Duodenal mucosa (tissue), 2 donors: Measurements from ENCODE around the gene ARHGEF35.
"Not testable (repeated sequence)": the region's sequence is repeated elsewhere in the genome, so short reads cannot be mapped to it uniquely, and the experiment has no call there.

ENCODE experiments used
- H3K27ac ChIP-seq: one replicate; pipeline ENCODE4 v1.7.0; 2013; ENCODE audit warnings: low read depth, low read length
- H3K27me3 ChIP-seq, 2 donors: one replicate each; pipeline ENCODE4 v1.7.0; 2013; ENCODE audit warnings: low read length in 2 of 2, control low read depth in 1 of 2; ENCODE audit not compliant: insufficient read depth in 2 of 2, control insufficient read depth in 1 of 2
- H3K36me3 ChIP-seq, 2 donors: one replicate each; pipeline ENCODE4 v1.7.0; 2013; ENCODE audit warnings: low read length in 2 of 2, control low read depth in 1 of 2; ENCODE audit not compliant: insufficient read depth in 2 of 2, control insufficient read depth in 1 of 2
- H3K4me1 ChIP-seq, 2 donors: one replicate each; pipeline ENCODE4 v1.7.0; 2013; ENCODE audit warnings: low read length in 2 of 2, control low read depth in 1 of 2; ENCODE audit not compliant: insufficient read depth in 2 of 2, control insufficient read depth in 1 of 2
- H3K4me3 ChIP-seq, 2 donors: one replicate each; pipeline ENCODE4 v1.7.0; 2013; ENCODE audit warnings: low read length in 2 of 2, low read depth in 1 of 2
- H3K9ac ChIP-seq, 2 donors: one replicate each; pipeline ENCODE4 v1.7.0; 2013; ENCODE audit warnings: low read length in 2 of 2, low read depth in 1 of 2
- H3K9me3 ChIP-seq, 2 donors: one replicate each; pipeline ENCODE4 v1.7.0; 2013; ENCODE audit warnings: low read length in 2 of 2, control low read depth in 1 of 2; ENCODE audit not compliant: control insufficient read depth in 1 of 2

ARHGEF35 gene

DNA sequence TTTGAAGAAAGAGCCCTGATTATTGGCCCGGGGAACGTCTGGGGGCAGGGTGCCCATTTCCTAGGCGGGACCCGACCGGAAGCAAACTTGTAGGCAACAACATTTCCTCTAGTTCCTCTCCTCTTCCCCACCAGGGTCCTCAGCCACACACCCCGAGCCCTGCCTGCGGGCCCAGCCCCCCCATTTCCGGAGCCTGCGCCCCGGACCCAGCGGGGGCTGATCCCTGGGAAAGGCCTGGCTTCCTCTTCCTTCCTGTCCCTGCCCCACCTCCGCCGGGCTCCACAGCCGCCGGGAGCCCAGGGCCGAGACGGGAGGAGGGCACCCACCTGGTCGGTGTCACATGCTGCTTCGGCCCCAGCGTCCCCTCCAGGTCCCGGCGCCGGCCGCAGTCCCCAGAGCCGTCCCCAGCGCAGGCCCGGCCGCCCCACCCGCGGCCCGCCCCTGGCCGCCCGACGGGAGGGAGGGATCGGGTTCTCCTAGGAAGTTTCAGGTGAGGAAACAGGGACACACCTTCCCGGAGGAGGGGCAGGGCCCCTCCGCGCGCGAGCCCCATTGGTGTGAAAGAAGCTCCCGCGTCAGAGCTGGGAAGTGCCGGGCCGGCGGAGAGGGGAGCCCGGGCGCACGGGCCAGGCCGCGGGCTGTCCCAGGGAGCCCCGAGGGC is at the start of gene ARHGEF35:
Gene ARHGEF35, minus strand, starts transcription at position 622 of the 661 bp plus-strand sequence. CDS start 7,450 bp downstream, outside the sequence.
- H3K36me3 ChIP-seq, H3K4me3 ChIP-seq, H3K27ac ChIP-seq, H3K9me3 ChIP-seq, H3K27me3 ChIP-seq, H3K9ac ChIP-seq, H3K4me1 ChIP-seq: not testable (repeated sequence)

DNA sequence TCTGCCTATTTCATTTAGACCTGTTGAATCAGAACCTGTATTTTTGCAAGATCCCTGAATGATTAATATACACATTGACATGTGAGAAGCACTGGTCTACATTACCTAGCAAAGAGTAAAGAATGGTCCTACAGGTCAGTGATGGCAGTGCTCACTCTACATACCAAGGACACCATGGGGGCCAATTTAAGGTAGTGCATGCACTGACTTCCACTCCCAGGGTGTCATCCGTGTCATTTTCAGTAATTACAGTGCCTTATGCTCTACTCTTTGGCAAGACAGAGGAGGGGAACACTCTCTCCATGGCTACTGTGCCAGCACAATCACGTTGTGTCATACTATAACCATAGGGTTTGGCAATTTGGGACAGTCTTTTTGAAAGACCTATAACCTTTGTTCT is 49.7 kb upstream of the ARHGEF35 start:
- not testable (repeated sequence) for H3K27me3 ChIP-seq, H3K9ac ChIP-seq, H3K36me3 ChIP-seq, H3K4me1 ChIP-seq, H3K4me3 ChIP-seq, H3K27ac ChIP-seq, H3K9me3 ChIP-seq

DNA sequence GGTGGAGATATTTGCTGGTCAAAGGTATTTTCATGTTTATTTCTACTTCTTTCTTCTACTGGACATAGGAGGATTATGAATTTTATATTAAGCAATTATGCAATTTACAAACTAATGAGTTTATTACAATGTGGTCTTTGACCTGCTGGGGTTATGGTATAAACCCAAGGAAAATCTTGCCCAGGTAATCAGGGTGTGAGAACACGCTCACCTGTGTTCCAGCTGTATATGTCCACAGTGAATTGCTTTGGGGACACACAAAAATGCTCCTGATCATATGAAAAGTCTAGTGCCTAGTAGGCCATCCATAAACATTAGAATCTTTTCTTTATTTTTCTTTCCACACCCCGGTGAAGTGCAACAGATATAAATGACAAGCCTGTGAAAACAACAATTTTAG is 43.7 kb upstream of the ARHGEF35 start, which contains the start of gene OR2A42:
Gene OR2A42, minus strand, starts transcription at position 241 of the 400 bp plus-strand sequence. CDS start 6,762 bp downstream, outside the sequence.
- not testable (repeated sequence) for H3K27ac ChIP-seq, H3K27me3 ChIP-seq, H3K9me3 ChIP-seq, H3K9ac ChIP-seq, H3K36me3 ChIP-seq, H3K4me1 ChIP-seq, H3K4me3 ChIP-seq

DNA sequence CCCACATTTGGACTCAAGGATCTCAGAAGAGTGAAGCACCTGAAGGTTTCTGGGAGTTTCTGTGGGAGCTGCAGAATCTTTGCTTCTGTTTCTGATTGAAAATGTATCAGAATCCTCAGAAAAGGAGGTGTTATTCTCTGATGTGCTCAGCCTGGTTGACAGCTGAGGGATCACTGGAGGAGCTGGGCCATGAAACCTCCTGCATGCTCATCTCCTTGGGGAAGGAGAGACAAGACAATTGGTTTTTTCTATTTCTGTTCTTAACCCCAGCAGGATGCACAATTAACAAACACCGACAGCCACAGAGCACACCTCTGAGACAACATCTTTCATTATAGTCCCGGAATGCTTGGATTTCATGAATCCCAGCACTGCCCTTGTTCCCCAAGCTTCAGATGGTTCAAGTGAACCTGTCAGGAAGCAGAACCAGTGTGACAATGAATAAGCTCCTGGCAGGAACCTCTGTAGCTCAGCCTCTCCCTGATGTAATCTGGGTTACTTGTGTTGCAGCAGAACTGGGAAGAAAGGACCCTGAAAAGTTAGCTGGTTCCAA is 43.0 kb upstream of the ARHGEF35 start:
- H3K36me3 ChIP-seq, H3K4me1 ChIP-seq, H3K4me3 ChIP-seq, H3K9ac ChIP-seq, H3K9me3 ChIP-seq, H3K27me3 ChIP-seq, H3K27ac ChIP-seq: not testable (repeated sequence)

DNA sequence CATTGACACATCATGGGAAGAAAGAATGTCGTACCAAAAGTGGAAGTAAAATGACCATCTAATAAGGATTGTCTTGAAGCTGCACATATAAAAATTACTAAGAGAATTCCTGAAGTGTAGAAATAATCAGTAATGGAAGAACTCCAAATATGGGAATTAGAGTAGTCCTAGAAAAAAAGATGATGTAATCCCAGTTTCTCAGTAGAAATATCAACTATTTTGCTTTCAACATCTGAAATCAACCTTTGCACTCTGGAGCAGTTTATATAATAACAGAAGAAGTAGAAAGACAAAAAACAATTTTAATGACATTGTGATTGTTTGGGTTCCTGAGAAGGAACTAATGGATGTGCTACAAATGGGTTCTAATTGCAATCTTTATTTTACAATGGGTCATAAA is 37.4 kb upstream of the ARHGEF35 start:
- not testable (repeated sequence) for H3K9ac ChIP-seq, H3K4me3 ChIP-seq, H3K36me3 ChIP-seq, H3K4me1 ChIP-seq, H3K27ac ChIP-seq, H3K27me3 ChIP-seq, H3K9me3 ChIP-seq

DNA sequence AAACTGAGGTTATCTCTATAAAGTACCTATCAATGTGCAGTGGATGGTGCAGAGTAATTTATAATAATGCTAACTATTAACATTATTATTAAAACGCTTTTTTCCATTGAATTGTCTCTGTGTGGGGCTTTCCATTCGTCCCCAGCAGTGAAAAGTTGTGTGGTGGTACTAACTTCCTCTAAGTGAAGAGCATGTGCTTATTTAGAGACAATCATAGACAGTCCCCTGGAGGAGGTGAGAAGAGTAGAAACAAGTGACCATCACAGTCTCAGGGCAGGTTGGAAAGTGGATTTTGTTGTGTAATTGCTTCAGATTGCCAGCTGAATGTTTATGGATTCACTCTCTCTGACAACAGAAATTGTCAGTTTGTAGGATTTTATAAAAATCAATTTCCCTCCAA is 35.4 kb upstream of the ARHGEF35 start:
- H3K4me1 ChIP-seq, H3K36me3 ChIP-seq, H3K9me3 ChIP-seq, H3K27ac ChIP-seq, H3K4me3 ChIP-seq, H3K9ac ChIP-seq, H3K27me3 ChIP-seq: not testable (repeated sequence)

DNA sequence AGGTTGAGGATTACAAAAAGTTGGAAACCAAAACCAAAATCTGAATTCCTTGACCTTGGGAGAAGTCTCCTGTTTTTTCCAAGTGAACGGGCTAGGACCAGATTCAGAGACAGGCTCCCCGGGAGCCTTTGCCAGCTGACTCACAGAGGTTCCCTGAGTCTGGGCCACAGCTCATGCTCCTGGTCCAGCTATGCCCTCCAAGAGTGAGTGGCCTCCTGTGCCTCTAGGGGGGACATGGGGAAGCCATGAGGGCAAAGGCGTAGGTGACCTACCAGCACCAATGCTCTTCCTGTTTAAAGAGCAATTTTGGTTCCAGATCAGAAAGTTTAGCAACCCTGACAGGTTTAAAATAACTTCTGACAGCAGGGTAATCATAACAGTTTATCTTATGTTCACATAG is 33.2 kb upstream of the ARHGEF35 start:
- H3K27me3 ChIP-seq, H3K36me3 ChIP-seq, H3K9ac ChIP-seq, H3K4me3 ChIP-seq, H3K4me1 ChIP-seq, H3K27ac ChIP-seq, H3K9me3 ChIP-seq: not testable (repeated sequence)

DNA sequence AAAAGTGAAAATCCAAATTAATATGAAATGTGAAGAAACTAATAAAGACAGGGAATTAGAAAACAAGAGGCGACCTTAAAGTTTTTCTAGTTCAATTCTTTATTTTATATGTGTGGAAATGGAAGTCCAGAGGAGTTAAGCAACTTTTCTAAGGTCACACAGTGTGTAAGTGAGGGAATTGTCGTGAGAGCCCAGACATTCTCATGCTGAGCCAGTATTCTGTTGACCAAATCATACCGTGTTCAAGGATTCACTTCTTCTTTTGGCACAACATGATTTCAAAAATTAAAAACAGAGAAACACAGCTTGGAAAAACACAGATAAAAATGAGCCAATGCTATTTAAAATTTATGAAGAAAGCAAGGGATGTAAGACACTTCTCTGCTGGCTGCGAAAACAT is 31.2 kb upstream of the ARHGEF35 start:
- H3K36me3 ChIP-seq, H3K4me3 ChIP-seq, H3K27ac ChIP-seq, H3K27me3 ChIP-seq, H3K4me1 ChIP-seq, H3K9me3 ChIP-seq, H3K9ac ChIP-seq: not testable (repeated sequence)

DNA sequence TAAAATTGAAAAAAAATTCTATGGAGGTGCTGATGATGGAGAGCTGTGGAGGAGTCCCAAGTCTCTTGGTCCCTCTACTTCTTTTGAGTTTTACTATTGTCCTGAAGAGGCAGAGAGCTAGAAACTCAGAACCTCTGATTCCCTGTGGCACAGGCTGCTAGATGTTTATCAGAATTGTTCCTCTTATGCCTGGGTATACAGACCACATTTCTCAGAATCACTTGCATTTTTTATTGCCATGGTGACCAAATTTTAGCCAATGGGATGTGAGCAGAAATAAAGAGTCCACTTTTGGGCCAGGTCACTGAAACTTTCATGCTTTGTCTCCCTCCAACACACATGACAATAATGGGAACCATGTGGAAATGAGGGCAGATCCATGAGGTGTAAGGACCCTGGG is 28.0 kb upstream of the ARHGEF35 start:
- H3K4me3 ChIP-seq, H3K27ac ChIP-seq, H3K9me3 ChIP-seq, H3K4me1 ChIP-seq, H3K36me3 ChIP-seq, H3K27me3 ChIP-seq, H3K9ac ChIP-seq: not testable (repeated sequence)

DNA sequence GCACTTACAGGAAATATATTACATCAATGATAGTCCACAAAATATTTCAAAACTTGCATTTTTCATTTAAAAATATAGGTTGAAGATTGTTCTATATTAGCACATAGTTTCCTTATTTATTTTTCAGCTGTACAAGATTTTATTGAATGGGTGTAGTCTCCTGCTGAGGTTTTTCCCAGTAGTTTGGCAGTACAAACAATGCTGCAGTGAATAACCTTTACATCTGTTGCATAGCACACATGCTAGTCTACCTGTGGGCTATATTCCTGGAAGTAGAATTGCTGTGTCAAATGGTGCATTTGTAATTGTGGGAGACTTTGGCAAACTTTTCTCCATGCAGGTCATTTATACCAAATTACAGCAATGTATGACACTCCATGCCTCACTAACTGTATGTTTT is 24.9 kb upstream of the ARHGEF35 start:
- H3K4me1 ChIP-seq, H3K27me3 ChIP-seq, H3K27ac ChIP-seq, H3K9ac ChIP-seq, H3K9me3 ChIP-seq, H3K36me3 ChIP-seq, H3K4me3 ChIP-seq: not testable (repeated sequence)

DNA sequence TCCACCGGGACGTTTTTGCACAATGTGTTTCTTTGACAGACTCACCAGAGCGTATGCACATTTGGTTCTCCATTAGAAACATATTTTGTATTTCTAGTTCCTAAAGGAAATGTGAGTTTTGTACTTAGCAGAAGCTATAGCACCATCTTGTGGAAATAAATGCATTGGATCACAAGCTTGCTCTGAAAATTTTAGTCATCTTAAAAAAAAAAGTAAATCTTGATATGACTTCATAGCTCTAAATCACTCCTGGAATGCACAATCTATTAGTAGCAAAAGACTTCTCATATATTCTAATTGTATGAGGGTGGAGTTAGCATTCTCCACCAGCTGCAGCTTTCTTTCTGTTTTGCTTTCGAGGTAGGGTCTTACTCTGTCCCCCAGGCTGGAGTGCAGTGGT is 23.5 kb upstream of the ARHGEF35 start:
- not testable (repeated sequence) for H3K9ac ChIP-seq, H3K27me3 ChIP-seq, H3K36me3 ChIP-seq, H3K4me1 ChIP-seq, H3K27ac ChIP-seq, H3K9me3 ChIP-seq, H3K4me3 ChIP-seq
